Panc1 (cell line): ENCODE data around the gene POLQ.

ENCODE experiments used
- CTCF ChIP-seq: fragments of 450-650 bp; IDR thresholded peaks from 2 replicates; pipeline ENCODE4 v1.5.1; 2017; ENCODE audit warnings: mild to moderate bottlenecking
- POLR2AphosphoS5 ChIP-seq: IDR thresholded peaks from 2 replicates; pipeline ENCODE4 v1.6.1; 2012; ENCODE audit warnings: mild to moderate bottlenecking, low read depth, low read length, moderate library complexity
- REST ChIP-seq, 2 experiments: IDR thresholded peaks; 2 replicates each; pipeline ENCODE4 v1.6.1; 2011 to 2012; ENCODE audit warnings: low read depth in 2 of 2, control low read depth in 1 of 2, low read length in 1 of 2, mild to moderate bottlenecking in 1 of 2, moderate library complexity in 1 of 2; ENCODE audit not compliant: insufficient read depth in 1 of 2
- SIN3A ChIP-seq: IDR thresholded peaks from 2 replicates; pipeline ENCODE4 v1.6.1; 2012; ENCODE audit warnings: low read depth, mild to moderate bottlenecking, low read length, moderate library complexity, borderline replicate concordance; ENCODE audit not compliant: insufficient read depth
- TCF7L2 ChIP-seq: IDR thresholded peaks from 2 replicates; pipeline ENCODE4 v1.6.1; 2011; ENCODE audit warnings: mild to moderate bottlenecking, low read depth, low read length, inconsistent platforms

GRCh38 chr3:121566773-121567172 lies 21.0 kb upstream of the POLQ start:
- TF ChIP-seq SIN3A (no peak), CTCF (no peak), POLR2AphosphoS5 (no peak), REST (IDR thresholded peaks at IDR 0.05; ENCODE audit: insufficient read depth in 1 of 2, low read depth in 2 of 2, low read length in 1 of 2) (no peak), TCF7L2 (no peak)
